Mesothelial cell of epicardium (in vitro differentiated cells): ENCODE measurements around the gene SLC12A6. TPM values are rescaled to one million over a fixed set of nuclear protein-coding genes. Genes with fewer than 3 reads are reported as not detected.

ENCODE experiments used
- DNase-seq, 2 experiments: peaks; one replicate each; pipeline ENCODE4 v3.0.0; 2021; ENCODE audit warnings: low spot score in 2 of 2; ENCODE audit not compliant: unreplicated experiment in 2 of 2
- H3K27ac Mint-ChIP-seq: 2 replicates; pipeline ENCODE4 v1.8.0; 2021; ENCODE audit warnings: mixed read lengths
- H3K27me3 Mint-ChIP-seq: 2 replicates; pipeline ENCODE4 v1.8.0; 2021; ENCODE audit warnings: low read depth, mixed read lengths
- H3K36me3 Mint-ChIP-seq: 2 replicates; pipeline ENCODE4 v1.8.0; 2021; ENCODE audit warnings: mixed read lengths
- H3K4me1 Mint-ChIP-seq: 2 replicates; pipeline ENCODE4 v1.8.0; 2021; ENCODE audit warnings: mixed read lengths
- H3K4me3 Mint-ChIP-seq: 2 replicates; pipeline ENCODE4 v1.8.0; 2021; ENCODE audit warnings: mild to moderate bottlenecking, moderate library complexity, mixed read lengths
- H3K9me3 Mint-ChIP-seq: 2 replicates; pipeline ENCODE4 v1.8.0; 2021; ENCODE audit warnings: mixed read lengths
- total RNA-seq: library from RNA; stranded (reverse); gene quantifications from 3 replicates; pipeline ENCODE4 v1.2.1, GENCODE V29; 2021
- TF ChIP-seq, protein P1 (sequence below): fragments of 200-600 bp; sonication (generic); IDR thresholded peaks from one replicate; pipeline ENCODE4 v1.5.0; 2021; ENCODE audit warnings: antibody characterized with exemption; ENCODE audit not compliant: unreplicated experiment

The SLC12A6 gene
- total RNA-seq, 1 donor from 2014 or later: 23.7 TPM

DNA sequence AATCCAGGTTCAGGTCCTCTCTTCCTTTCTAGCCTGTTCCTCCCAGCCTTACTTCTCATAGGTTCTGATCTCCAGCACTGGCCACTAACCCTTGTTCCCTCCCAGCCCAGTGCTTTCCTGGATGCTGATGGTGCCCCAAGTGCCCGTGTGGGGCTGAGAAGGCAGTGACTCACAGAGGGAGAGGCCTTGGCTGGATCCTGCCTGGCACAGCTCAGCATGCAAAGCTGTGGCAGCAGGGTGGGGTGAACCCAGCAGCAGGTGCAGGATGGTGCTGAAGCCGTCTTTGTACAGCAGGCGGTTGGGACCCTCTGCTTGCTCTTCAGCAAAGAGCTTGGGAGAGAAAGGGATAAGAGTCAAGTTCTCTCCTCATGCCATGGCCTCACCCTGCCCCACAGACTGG, 21.8 kb upstream of the SLC12A6 start:
- Mint-ChIP-seq H3K27me3 (no peaks in the 10 kb centered on the region), H3K4me3 (no peak overlapping the region), H3K36me3 (peaks cover 35% of the 10 kb centered on the region), H3K27ac (no peak overlapping the region), H3K4me1 (peaks cover 8% of the 10 kb centered on the region), H3K9me3 (no peaks in the 10 kb centered on the region)
- TF ChIP-seq, protein P1, sequence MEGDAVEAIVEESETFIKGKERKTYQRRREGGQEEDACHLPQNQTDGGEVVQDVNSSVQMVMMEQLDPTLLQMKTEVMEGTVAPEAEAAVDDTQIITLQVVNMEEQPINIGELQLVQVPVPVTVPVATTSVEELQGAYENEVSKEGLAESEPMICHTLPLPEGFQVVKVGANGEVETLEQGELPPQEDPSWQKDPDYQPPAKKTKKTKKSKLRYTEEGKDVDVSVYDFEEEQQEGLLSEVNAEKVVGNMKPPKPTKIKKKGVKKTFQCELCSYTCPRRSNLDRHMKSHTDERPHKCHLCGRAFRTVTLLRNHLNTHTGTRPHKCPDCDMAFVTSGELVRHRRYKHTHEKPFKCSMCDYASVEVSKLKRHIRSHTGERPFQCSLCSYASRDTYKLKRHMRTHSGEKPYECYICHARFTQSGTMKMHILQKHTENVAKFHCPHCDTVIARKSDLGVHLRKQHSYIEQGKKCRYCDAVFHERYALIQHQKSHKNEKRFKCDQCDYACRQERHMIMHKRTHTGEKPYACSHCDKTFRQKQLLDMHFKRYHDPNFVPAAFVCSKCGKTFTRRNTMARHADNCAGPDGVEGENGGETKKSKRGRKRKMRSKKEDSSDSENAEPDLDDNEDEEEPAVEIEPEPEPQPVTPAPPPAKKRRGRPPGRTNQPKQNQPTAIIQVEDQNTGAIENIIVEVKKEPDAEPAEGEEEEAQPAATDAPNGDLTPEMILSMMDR: no peak
- DNase-seq: no peak

DNA sequence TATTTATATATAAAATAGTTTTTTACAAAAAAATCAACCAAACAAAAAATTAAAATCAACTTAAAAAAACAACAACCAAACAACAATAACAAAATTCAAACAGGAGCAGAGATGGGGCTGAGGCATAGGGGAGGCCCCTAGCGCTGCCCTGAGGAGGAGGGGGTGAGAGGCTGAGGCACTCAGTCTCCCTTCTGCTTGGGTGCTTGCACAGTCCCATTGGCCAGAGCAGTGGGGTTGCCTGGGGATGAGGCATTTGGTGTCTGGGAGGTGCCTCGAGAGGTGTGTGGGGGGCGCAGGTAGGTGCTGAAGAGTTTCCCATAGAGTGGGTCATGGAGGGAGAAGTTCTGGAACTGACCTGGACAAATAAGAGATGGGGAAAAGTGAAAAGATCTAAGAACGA, 21.4 kb upstream of the SLC12A6 start:
- no peak for DNase-seq
- peaks cover 35% of the 10 kb centered on the region for H3K36me3 Mint-ChIP-seq
- TF ChIP-seq, protein P1: no peak
- peaks cover 8% of the 10 kb centered on the region for H3K4me1 Mint-ChIP-seq
- H3K27me3 Mint-ChIP-seq: no peaks in the 10 kb centered on the region
- H3K27ac Mint-ChIP-seq: no peak overlapping the region
- no peaks in the 10 kb centered on the region for H3K9me3 Mint-ChIP-seq
- no peak overlapping the region for H3K4me3 Mint-ChIP-seq

DNA sequence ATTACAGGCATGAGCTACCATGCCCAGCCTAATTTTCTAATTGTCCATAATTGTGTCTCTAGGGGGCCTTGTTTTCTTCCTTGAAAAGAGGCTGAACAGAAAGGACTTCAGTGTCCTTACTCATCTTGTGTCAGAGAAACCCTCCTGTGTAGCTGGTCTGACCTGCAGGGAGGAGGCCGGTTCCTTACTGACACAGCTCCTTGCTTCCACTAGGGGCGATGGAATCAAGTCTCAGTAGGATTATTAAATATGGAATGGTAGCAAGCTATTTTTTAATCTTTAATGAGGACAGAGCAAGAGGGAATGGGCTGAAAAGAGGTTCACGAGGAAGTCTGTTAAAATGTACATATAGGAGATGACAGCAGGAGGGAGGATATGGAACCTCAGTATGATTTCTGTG, 20.8 kb upstream of the SLC12A6 start:
- TF ChIP-seq, protein P1: no peak
- DNase-seq: no peak
- no peaks in the 10 kb centered on the region for H3K27me3 Mint-ChIP-seq
- no peak overlapping the region for H3K4me3 Mint-ChIP-seq
- no peaks in the 10 kb centered on the region for H3K9me3 Mint-ChIP-seq
- peaks cover 12% of the 10 kb centered on the region for H3K4me1 Mint-ChIP-seq
- peaks cover 35% of the 10 kb centered on the region for H3K36me3 Mint-ChIP-seq
- no peak overlapping the region for H3K27ac Mint-ChIP-seq

DNA sequence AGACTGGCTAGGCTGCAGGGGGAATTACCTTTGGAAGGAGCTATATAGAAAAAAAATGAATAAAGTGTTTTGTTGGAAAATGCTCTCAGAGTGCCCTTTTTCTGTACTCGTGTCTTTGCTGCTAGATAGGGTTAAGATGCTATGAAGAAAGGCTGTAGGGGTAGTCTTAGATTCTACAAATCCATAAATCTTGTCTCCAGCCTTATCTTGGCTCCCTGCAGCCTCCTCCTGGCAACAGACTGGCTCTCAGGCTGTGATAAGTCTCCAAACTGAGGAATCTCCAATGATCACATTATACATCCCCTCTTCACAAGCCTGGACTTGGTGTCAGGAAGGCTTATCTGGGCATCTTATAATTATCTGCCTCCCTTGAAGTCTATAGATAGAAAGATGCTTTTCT, 20.1 kb upstream of the SLC12A6 start:
- TF ChIP-seq, protein P1: no peak
- Mint-ChIP-seq H3K4me3 (no peak overlapping the region), H3K9me3 (no peaks in the 10 kb centered on the region), H3K27me3 (no peaks in the 10 kb centered on the region), H3K4me1 (peaks cover 12% of the 10 kb centered on the region), H3K36me3 (peaks cover 31% of the 10 kb centered on the region), H3K27ac (no peak overlapping the region)
- DNase-seq: no peak

DNA sequence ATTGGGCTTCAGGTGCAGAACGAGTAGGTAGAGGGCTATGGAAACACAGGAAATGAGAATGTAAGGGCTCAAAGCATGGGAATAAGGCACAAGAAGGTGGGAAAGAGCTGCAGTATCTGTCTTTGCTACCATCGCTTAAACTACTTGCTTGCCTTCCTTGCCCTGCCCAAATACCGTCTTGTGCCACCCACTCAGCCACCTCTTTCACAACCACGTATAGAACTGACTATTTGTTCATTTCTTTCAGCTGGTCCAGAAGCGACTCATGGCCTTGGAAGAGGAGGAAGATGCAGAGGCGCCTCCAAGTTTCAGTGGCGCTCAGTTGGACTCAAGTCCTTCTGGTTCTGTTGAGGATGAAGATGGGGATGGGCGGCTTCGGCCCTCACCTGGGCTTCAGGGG, 17.7 kb upstream of the SLC12A6 start:
- H3K9me3 Mint-ChIP-seq: no peaks in the 10 kb centered on the region
- peaks cover 17% of the 10 kb centered on the region for H3K36me3 Mint-ChIP-seq
- H3K4me1 Mint-ChIP-seq: peaks cover 7% of the 10 kb centered on the region
- TF ChIP-seq, protein P1: no peak
- H3K4me3 Mint-ChIP-seq: no peak overlapping the region
- no peak overlapping the region for H3K27ac Mint-ChIP-seq
- DNase-seq: no peak
- no peaks in the 10 kb centered on the region for H3K27me3 Mint-ChIP-seq

DNA sequence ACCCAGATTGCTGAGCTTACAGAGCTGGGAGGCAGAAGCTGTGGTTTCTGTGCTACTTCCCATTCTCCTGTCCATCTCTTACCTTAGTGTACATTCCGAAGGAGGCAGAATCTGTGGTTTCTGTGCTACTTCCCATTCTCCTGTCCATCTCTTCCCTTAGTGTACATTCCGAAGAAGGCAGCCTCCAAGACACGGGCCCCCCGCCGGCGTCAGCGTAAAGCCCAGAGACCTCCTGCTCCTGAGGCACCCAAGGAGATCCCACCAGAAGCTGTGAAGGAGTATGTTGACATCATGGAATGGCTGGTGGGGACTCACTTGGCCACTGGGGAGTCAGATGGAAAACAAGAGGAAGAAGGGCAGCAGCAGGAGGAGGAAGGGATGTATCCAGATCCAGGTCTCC, 16.7 kb upstream of the SLC12A6 start:
- H3K36me3 Mint-ChIP-seq: peaks cover 11% of the 10 kb centered on the region

More for the DNA sequence above, 16.7 kb upstream of the SLC12A6 start:
- no peaks in the 10 kb centered on the region for H3K27me3 Mint-ChIP-seq
- DNase-seq: no peak
- TF ChIP-seq, protein P1: no peak
- no peak overlapping the region for H3K27ac Mint-ChIP-seq
- H3K9me3 Mint-ChIP-seq: no peaks in the 10 kb centered on the region
- peaks cover 4% of the 10 kb centered on the region for H3K4me1 Mint-ChIP-seq
- H3K4me3 Mint-ChIP-seq: no peak overlapping the region
